ENCODE data around the gene RNF223. TPM values are rescaled to one million over a fixed set of nuclear protein-coding genes. Genes with fewer than 3 reads are reported as not detected.
"Not testable (repeated sequence)": the region's sequence is repeated elsewhere in the genome, so short reads cannot be mapped to it uniquely, and the experiment has no call there.

The RNF223 gene
- polyA plus RNA-seq, 2 donors: 28.2 to 44.2 TPM

- no peaks in the 10 kb centered on the region for H3K27me3 ChIP-seq (ENCODE audit: control insufficient read depth in 1 of 2, insufficient read depth in 2 of 2, low read length in 2 of 2)
- H3K36me3 ChIP-seq (ENCODE audit: control insufficient read depth in 2 of 2, insufficient read depth in 2 of 2, low read length in 1 of 2): peaks cover 0 to 7% of the 10 kb centered on the region in 2 donors
- no peak overlapping the region for H3K27ac ChIP-seq (ENCODE audit: low read depth in 2 of 2, low read length in 1 of 2)
- no peak overlapping the region for H3K4me3 ChIP-seq (ENCODE audit: low read depth in 1 of 2, low read length in 2 of 2)
- H3K4me1 ChIP-seq (ENCODE audit: control insufficient read depth in 2 of 2, insufficient read depth in 2 of 2, low read length in 1 of 2): peaks cover 3 to 15% of the 10 kb centered on the region in 2 donors
- no peaks in the 10 kb centered on the region for H3K9me3 ChIP-seq (ENCODE audit: control insufficient read depth in 2 of 2, insufficient read depth in 1 of 2, low read depth in 1 of 2, low read length in 1 of 2)
- WGBS, 2 donors: 89 to 92% methylated on average over 40 of the region's 40 CpGs
Observed at GRCh38 chr1:1082776-1083415, 8.8 kb upstream of the RNF223 start.

GRCh38 chr1:1082239-1082775, 8.2 kb upstream of the RNF223 start:
- WGBS, 2 donors: 89 to 91% methylated on average over 23 to 27 of the region's 27 CpGs
- H3K27ac ChIP-seq (ENCODE audit: low read depth in 2 of 2, low read length in 1 of 2): no peak overlapping the region

GRCh38 chr1:1081311-1082238, 7.5 kb upstream of the RNF223 start:
- 88 to 91% methylated on average over 47 to 52 of the region's 52 CpGs for WGBS, 2 donors

More at GRCh38 chr1:1082239-1082775, 8.2 kb upstream of the RNF223 start:
- Histone ChIP-seq H3K4me3 (ENCODE audit: low read depth in 1 of 2, low read length in 2 of 2) (no peak overlapping the region), H3K9me3 (ENCODE audit: control insufficient read depth in 2 of 2, insufficient read depth in 1 of 2, low read depth in 1 of 2, low read length in 1 of 2) (no peaks in the 10 kb centered on the region), H3K27me3 (ENCODE audit: control insufficient read depth in 1 of 2, insufficient read depth in 2 of 2, low read length in 2 of 2) (no peaks in the 10 kb centered on the region), H3K4me1 (ENCODE audit: control insufficient read depth in 2 of 2, insufficient read depth in 2 of 2, low read length in 1 of 2) (peaks cover 3 to 15% of the 10 kb centered on the region in 2 donors), H3K36me3 (ENCODE audit: control insufficient read depth in 2 of 2, insufficient read depth in 2 of 2, low read length in 1 of 2) (peaks cover 0 to 7% of the 10 kb centered on the region in 2 donors)

GRCh38 chr1:1080951-1081310, 6.8 kb upstream of the RNF223 start:
- H3K36me3 ChIP-seq (ENCODE audit: control insufficient read depth in 2 of 2, insufficient read depth in 2 of 2, low read length in 1 of 2): peaks cover 0 to 4% of the 10 kb centered on the region in 2 donors
- H3K9me3 ChIP-seq (ENCODE audit: control insufficient read depth in 2 of 2, insufficient read depth in 1 of 2, low read depth in 1 of 2, low read length in 1 of 2): no peaks in the 10 kb centered on the region
- H3K27ac ChIP-seq (ENCODE audit: low read depth in 2 of 2, low read length in 1 of 2): no peak overlapping the region
- 52 to 63% methylated on average over 8 to 9 of the region's 9 CpGs for WGBS, 2 donors
- H3K4me3 ChIP-seq (ENCODE audit: low read depth in 1 of 2, low read length in 2 of 2): no peak overlapping the region
- H3K27me3 ChIP-seq (ENCODE audit: control insufficient read depth in 1 of 2, insufficient read depth in 2 of 2, low read length in 2 of 2): no peaks in the 10 kb centered on the region
- peaks cover 3 to 15% of the 10 kb centered on the region in 2 donors for H3K4me1 ChIP-seq (ENCODE audit: control insufficient read depth in 2 of 2, insufficient read depth in 2 of 2, low read length in 1 of 2)

More at GRCh38 chr1:1081311-1082238, 7.5 kb upstream of the RNF223 start:
- Histone ChIP-seq H3K36me3 (ENCODE audit: control insufficient read depth in 2 of 2, insufficient read depth in 2 of 2, low read length in 1 of 2) (peaks cover 0 to 6% of the 10 kb centered on the region in 2 donors), H3K4me1 (ENCODE audit: control insufficient read depth in 2 of 2, insufficient read depth in 2 of 2, low read length in 1 of 2) (peaks cover 3 to 15% of the 10 kb centered on the region in 2 donors), H3K27ac (ENCODE audit: low read depth in 2 of 2, low read length in 1 of 2) (no peak overlapping the region), H3K27me3 (ENCODE audit: control insufficient read depth in 1 of 2, insufficient read depth in 2 of 2, low read length in 2 of 2) (no peaks in the 10 kb centered on the region), H3K9me3 (ENCODE audit: control insufficient read depth in 2 of 2, insufficient read depth in 1 of 2, low read depth in 1 of 2, low read length in 1 of 2) (no peaks in the 10 kb centered on the region), H3K4me3 (ENCODE audit: low read depth in 1 of 2, low read length in 2 of 2) (no peak overlapping the region)

- peaks cover 0 to 4% of the 10 kb centered on the region in 2 donors for H3K36me3 ChIP-seq (ENCODE audit: control insufficient read depth in 2 of 2, insufficient read depth in 2 of 2, low read length in 1 of 2)
- no peaks in the 10 kb centered on the region for H3K9me3 ChIP-seq (ENCODE audit: control insufficient read depth in 2 of 2, insufficient read depth in 1 of 2, low read depth in 1 of 2, low read length in 1 of 2)
- peak overlapping the region; percentile 30 to 73 for H3K27ac ChIP-seq (ENCODE audit: low read depth in 2 of 2, low read length in 1 of 2)
- 3 to 4% methylated on average over 17 to 20 of the region's 23 CpGs for WGBS, 2 donors
- H3K4me3 ChIP-seq (ENCODE audit: low read depth in 1 of 2, low read length in 2 of 2): peak overlapping the region; percentile 23 to 24
- H3K27me3 ChIP-seq (ENCODE audit: control insufficient read depth in 1 of 2, insufficient read depth in 2 of 2, low read length in 2 of 2): no peaks in the 10 kb centered on the region
- peaks cover 3 to 16% of the 10 kb centered on the region in 2 donors for H3K4me1 ChIP-seq (ENCODE audit: control insufficient read depth in 2 of 2, insufficient read depth in 2 of 2, low read length in 1 of 2)
Observed at GRCh38 chr1:1080122-1080757, 6.1 kb upstream of the RNF223 start.

GRCh38 chr1:1079408-1080121, 5.5 kb upstream of the RNF223 start:
- Histone ChIP-seq H3K4me1 (ENCODE audit: control insufficient read depth in 2 of 2, insufficient read depth in 2 of 2, low read length in 1 of 2) (peaks cover 3 to 23% of the 10 kb centered on the region in 2 donors), H3K36me3 (ENCODE audit: control insufficient read depth in 2 of 2, insufficient read depth in 2 of 2, low read length in 1 of 2) (peaks cover 0 to 4% of the 10 kb centered on the region in 2 donors), H3K27me3 (ENCODE audit: control insufficient read depth in 1 of 2, insufficient read depth in 2 of 2, low read length in 2 of 2) (peaks cover 0 to 3% of the 10 kb centered on the region in 2 donors), H3K4me3 (ENCODE audit: low read depth in 1 of 2, low read length in 2 of 2) (peak overlapping the region; percentile 23 to 29), H3K27ac (ENCODE audit: low read depth in 2 of 2, low read length in 1 of 2) (peak overlapping the region; percentile 57 to 73), H3K9me3 (ENCODE audit: control insufficient read depth in 2 of 2, insufficient read depth in 1 of 2, low read depth in 1 of 2, low read length in 1 of 2) (peaks cover 0 to 3% of the 10 kb centered on the region in 2 donors)
- 1 to 2% methylated on average over 36 to 38 of the region's 38 CpGs for whole genome bisulfite sequencing, 2 donors

- H3K4me3 ChIP-seq (ENCODE audit: low read depth in 1 of 2, low read length in 2 of 2); H3K36me3 ChIP-seq (ENCODE audit: control insufficient read depth in 2 of 2, insufficient read depth in 2 of 2, low read length in 1 of 2); H3K9me3 ChIP-seq (ENCODE audit: control insufficient read depth in 2 of 2, insufficient read depth in 1 of 2, low read depth in 1 of 2, low read length in 1 of 2); H3K27me3 ChIP-seq (ENCODE audit: control insufficient read depth in 1 of 2, insufficient read depth in 2 of 2, low read length in 2 of 2); H3K27ac ChIP-seq (ENCODE audit: low read depth in 2 of 2, low read length in 1 of 2): not testable (repeated sequence)
- peaks cover 3 to 32% of the 10 kb centered on the region in 2 donors for H3K4me1 ChIP-seq (ENCODE audit: control insufficient read depth in 2 of 2, insufficient read depth in 2 of 2, low read length in 1 of 2)
- WGBS, 2 donors: 18 to 79% methylated on average over 4 to 8 of the region's 21 CpGs
Observed at GRCh38 chr1:1077396-1077795, 3.3 kb upstream of the RNF223 start.

GRCh38 chr1:1075148-1075935, 1.2 kb upstream of the RNF223 start:
- Histone ChIP-seq H3K36me3 (ENCODE audit: control insufficient read depth in 2 of 2, insufficient read depth in 2 of 2, low read length in 1 of 2) (peaks cover 0 to 3% of the 10 kb centered on the region in 2 donors), H3K4me1 (ENCODE audit: control insufficient read depth in 2 of 2, insufficient read depth in 2 of 2, low read length in 1 of 2) (peaks cover 3 to 33% of the 10 kb centered on the region in 2 donors), H3K27me3 (ENCODE audit: control insufficient read depth in 1 of 2, insufficient read depth in 2 of 2, low read length in 2 of 2) (peaks cover 0 to 3% of the 10 kb centered on the region in 2 donors), H3K4me3 (ENCODE audit: low read depth in 1 of 2, low read length in 2 of 2) (peak overlapping the region in 1 of 2 donors; percentile 55), H3K27ac (ENCODE audit: low read depth in 2 of 2, low read length in 1 of 2) (peak overlapping the region; percentile 89 to 96), H3K9me3 (ENCODE audit: control insufficient read depth in 2 of 2, insufficient read depth in 1 of 2, low read depth in 1 of 2, low read length in 1 of 2) (peaks cover 0 to 3% of the 10 kb centered on the region in 2 donors)
- 46 to 52% methylated on average over 18 to 21 of the region's 21 CpGs for WGBS, 2 donors
